Measurements from ENCODE around the gene R3HDM2. TPM values are rescaled to one million over a fixed set of nuclear protein-coding genes. Genes with fewer than 3 reads are reported as not detected.
A peak's percentile ranks its signal among the peaks of the same experiment; 100 is the strongest.

Gene R3HDM2
- total RNA-seq, 1 donor from 2014 or later, result 57.3 TPM

DNA sequence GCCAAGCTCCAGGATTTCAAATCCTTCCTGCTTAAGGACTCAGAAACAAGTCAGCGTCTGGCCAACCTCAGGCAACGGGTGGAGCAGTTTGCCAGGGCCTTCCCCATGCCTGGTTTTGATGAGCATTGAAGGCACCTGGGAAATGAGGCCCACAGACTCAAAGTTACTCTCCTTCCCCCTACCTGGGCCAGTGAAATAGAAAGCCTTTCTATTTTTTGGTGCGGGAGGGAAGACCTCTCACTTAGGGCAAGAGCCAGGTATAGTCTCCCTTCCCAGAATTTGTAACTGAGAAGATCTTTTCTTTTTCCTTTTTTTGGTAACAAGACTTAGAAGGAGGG, 196.6 kb downstream of the R3HDM2 start:
- no peak overlapping the region for H3K27ac Mint-ChIP-seq (ENCODE audit: unreplicated experiment)
- no peaks in the 10 kb centered on the region for H3K9me3 Mint-ChIP-seq
- peaks cover 48% of the 10 kb centered on the region for H3K27me3 Mint-ChIP-seq (ENCODE audit: low read depth)
- TF ChIP-seq, protein P1, sequence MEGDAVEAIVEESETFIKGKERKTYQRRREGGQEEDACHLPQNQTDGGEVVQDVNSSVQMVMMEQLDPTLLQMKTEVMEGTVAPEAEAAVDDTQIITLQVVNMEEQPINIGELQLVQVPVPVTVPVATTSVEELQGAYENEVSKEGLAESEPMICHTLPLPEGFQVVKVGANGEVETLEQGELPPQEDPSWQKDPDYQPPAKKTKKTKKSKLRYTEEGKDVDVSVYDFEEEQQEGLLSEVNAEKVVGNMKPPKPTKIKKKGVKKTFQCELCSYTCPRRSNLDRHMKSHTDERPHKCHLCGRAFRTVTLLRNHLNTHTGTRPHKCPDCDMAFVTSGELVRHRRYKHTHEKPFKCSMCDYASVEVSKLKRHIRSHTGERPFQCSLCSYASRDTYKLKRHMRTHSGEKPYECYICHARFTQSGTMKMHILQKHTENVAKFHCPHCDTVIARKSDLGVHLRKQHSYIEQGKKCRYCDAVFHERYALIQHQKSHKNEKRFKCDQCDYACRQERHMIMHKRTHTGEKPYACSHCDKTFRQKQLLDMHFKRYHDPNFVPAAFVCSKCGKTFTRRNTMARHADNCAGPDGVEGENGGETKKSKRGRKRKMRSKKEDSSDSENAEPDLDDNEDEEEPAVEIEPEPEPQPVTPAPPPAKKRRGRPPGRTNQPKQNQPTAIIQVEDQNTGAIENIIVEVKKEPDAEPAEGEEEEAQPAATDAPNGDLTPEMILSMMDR (conservative IDR thresholded peaks at IDR 0.05), result no peak
- H3K36me3 Mint-ChIP-seq (ENCODE audit: low read depth), result peaks cover 22% of the 10 kb centered on the region
- H3K4me1 Mint-ChIP-seq, result peaks cover 54% of the 10 kb centered on the region
- no peak for DNase-seq (ENCODE audit: low read depth, low spot score)
- peak overlapping the region; percentile 80 for H3K4me3 Mint-ChIP-seq

DNA sequence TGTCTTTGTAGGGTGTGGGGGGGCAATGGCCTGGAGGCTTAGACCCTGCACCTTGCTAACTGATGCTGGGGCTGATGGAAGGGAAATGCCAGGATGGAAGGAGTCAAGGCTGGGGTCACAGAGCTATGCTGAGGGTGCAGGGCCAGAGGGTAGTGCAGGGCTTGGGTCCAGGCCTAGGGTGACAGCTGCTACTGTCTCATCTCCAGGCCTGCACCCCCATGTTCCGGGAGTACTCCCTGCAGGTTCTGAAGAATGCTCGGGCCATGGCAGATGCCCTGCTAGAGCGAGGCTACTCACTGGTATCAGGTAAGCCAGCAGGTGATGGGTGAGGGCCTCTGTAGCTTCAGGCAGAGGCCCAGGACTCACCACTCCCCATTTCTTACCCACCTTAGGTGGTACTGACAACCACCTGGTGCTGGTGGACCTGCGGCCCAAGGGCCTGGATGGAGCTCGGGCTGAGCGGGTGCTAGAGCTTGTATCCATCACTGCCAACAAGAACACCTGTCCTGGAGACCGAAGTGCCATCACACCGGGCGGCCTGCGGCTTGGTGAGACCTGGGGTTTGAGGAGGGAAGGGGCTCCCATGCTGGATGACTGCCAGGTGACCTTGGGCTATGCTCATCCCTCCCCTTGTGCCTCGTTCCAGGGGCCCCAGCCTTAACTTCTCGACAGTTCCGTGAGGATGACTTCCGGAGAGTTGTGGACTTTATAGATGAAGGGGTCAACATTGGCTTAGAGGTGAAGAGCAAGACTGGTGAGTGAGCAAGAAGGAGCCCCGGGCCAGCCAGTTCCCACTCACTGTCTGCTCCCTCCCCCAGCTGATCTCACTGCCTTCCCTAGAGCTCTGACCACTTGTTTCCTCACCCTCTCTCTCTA, 197.2 kb downstream of the R3HDM2 start:
- no peak overlapping the region for H3K27ac Mint-ChIP-seq (ENCODE audit: unreplicated experiment)
- TF ChIP-seq, protein P1 (conservative IDR thresholded peaks at IDR 0.05), result no peak
- peak overlapping the region; percentile 80 for H3K4me3 Mint-ChIP-seq
- H3K4me1 Mint-ChIP-seq, result peaks cover 55% of the 10 kb centered on the region
- H3K27me3 Mint-ChIP-seq (ENCODE audit: low read depth), result peaks cover 43% of the 10 kb centered on the region
- no peaks in the 10 kb centered on the region for H3K9me3 Mint-ChIP-seq
- no peak for DNase-seq (ENCODE audit: low read depth, low spot score)
- peaks cover 22% of the 10 kb centered on the region for H3K36me3 Mint-ChIP-seq (ENCODE audit: low read depth)

DNA sequence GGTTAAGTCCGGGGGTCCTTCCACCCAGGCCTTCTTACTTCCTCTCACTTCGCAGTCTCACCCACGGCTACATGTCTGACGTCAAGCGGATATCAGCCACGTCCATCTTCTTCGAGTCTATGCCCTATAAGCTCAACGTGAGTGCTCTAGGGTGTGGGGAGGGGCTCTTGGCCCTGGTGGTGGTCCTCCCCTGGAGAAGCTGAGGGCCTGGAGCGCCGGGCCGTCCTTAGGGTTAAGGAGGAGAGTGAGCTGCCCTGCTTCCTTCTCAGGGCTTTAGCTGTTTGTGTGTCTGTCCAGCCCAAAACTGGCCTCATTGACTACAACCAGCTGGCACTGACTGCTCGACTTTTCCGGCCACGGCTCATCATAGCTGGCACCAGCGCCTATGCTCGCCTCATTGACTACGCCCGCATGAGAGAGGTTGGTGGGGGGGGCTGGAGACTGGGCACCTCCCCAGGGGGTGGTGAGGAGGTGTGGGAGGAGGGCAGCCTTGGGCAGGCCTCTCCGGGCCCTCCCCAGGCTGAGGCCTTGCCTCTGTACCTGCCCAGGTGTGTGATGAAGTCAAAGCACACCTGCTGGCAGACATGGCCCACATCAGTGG, 198.6 kb downstream of the R3HDM2 start:
- Mint-ChIP-seq H3K36me3 (ENCODE audit: low read depth) (peaks cover 22% of the 10 kb centered on the region), H3K27me3 (ENCODE audit: low read depth) (peaks cover 41% of the 10 kb centered on the region), H3K27ac (ENCODE audit: unreplicated experiment) (no peak overlapping the region), H3K4me1 (peaks cover 51% of the 10 kb centered on the region), H3K9me3 (no peaks in the 10 kb centered on the region), H3K4me3 (peak overlapping the region; percentile 98)
- TF ChIP-seq, protein P1 (conservative IDR thresholded peaks at IDR 0.05), result no peak
- DNase-seq (ENCODE audit: low read depth, low spot score), result no peak

DNA sequence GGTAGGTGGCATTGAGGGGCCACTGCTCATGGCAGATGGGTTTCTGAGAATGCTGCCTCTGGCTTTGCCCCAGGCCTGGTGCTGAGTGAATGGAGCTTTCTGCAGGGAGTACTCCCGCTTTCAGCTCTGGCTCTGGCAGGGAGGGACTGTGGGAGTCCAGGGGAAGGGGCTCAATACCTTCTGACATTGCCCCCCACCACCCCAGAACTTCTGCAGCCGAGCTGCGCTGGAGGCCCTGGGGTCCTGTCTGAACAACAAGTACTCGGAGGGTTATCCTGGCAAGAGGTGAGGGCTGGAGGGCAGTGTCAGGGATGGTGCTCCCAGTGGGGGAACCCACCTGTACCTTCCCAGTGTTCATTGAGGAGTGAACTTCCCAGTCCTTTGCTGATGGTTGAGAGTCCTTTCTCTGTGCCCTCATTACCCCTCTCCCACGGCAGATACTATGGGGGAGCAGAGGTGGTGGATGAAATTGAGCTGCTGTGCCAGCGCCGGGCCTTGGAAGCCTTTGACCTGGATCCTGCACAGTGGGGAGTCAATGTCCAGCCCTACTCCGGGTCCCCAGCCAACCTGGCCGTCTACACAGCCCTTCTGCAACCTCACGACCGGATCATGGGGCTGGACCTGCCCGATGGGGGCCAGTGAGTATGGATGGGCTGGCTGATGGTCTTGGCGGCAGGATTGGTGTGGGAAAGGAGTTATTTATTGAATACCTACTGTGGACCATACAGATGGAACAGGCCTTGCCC, 199.4 kb downstream of the R3HDM2 start:
- Mint-ChIP-seq H3K36me3 (ENCODE audit: low read depth) (peaks cover 22% of the 10 kb centered on the region), H3K4me3 (peak overlapping the region; percentile 98), H3K4me1 (peaks cover 53% of the 10 kb centered on the region), H3K9me3 (no peaks in the 10 kb centered on the region), H3K27ac (ENCODE audit: unreplicated experiment) (no peak overlapping the region), H3K27me3 (ENCODE audit: low read depth) (peaks cover 40% of the 10 kb centered on the region)
- TF ChIP-seq, protein P1 (conservative IDR thresholded peaks at IDR 0.05), result no peak
- no peak for DNase-seq (ENCODE audit: low read depth, low spot score)

DNA sequence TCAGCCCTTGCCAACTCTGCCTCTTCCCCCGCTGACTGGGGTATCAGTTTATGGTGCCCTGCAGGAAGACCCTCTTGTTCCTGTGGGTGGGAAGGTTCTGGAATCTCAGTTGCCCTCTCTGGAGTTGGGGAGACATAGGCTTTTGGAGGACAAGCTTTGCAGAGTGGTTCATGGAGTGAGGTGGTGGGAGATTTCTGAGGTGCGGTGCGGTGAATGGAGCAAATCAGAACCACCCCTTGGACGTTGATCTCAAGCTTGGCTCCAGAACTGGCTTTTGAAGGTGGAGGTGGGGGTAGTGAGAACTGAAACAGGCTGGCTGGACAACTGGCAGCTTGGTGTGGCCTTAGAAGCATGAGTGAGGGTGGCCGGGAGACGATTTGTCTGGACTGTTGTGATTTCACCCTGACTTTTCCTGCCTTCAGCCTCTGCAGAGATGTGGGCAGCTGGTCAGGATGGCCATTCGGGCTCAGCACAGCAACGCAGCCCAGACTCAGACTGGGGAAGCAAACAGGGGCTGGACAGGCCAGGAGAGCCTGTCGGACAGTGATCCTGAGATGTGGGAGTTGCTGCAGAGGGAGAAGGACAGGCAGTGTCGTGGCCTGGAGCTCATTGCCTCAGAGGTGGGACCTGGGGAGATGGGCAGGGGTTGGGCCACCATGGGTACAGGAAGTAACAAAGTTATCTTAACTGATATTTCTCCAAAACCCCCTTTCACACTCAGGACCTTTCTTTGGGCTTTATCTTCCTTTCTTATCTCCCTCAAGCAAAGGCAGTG, 200.3 kb downstream of the R3HDM2 start:
- Mint-ChIP-seq H3K27ac (ENCODE audit: unreplicated experiment) (peak overlapping the region; percentile 98), H3K4me1 (peaks cover 56% of the 10 kb centered on the region), H3K27me3 (ENCODE audit: low read depth) (peaks cover 47% of the 10 kb centered on the region), H3K4me3 (peak overlapping the region; percentile 98), H3K9me3 (no peaks in the 10 kb centered on the region), H3K36me3 (ENCODE audit: low read depth) (peaks cover 22% of the 10 kb centered on the region)
- TF ChIP-seq, protein P1 (conservative IDR thresholded peaks at IDR 0.05), result no peak
- no peak for DNase-seq (ENCODE audit: low read depth, low spot score)
